ENCODE results near the gene PATJ.

Gene PATJ

DNA sequence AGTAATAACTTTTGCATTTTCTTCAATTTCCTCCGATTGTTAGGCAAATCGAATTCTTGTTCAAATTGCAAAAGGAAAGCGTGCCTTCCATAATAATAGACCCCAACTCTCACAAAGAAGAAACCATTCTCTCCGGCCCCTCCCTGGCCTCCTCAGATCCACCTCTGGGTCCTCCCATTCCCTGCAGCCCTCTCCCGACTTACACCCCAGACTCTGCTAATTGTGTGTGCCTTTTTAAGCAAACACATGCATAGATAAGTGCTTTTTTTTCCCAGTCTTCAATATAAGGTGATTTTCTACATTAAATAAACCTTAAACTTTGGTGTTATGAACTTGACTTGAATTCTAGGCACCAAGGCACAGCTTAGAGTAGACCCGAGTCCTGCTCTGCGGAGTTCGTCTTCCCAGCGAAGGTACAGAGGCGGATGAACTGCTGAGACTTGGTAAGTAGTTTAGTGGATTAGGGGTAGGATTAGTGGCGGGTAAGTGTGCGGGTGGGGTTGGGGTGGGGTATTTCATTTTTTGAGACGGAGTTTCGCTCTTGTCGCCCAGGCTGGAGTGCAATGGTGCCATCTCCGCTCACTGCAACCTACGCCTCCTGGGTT is 453.9 kb downstream of the PATJ start:
- Histone ChIP-seq H3K4me3 (replicated peaks; ENCODE audit: insufficient read depth, low read length) (no peak overlapping the region), H3K27me3 (ENCODE audit: insufficient read depth, poor library complexity, severe bottlenecking) (no peaks in the 10 kb centered on the region), H3K27ac (replicated peaks) (no peak overlapping the region)
- TF ChIP-seq, protein P1, sequence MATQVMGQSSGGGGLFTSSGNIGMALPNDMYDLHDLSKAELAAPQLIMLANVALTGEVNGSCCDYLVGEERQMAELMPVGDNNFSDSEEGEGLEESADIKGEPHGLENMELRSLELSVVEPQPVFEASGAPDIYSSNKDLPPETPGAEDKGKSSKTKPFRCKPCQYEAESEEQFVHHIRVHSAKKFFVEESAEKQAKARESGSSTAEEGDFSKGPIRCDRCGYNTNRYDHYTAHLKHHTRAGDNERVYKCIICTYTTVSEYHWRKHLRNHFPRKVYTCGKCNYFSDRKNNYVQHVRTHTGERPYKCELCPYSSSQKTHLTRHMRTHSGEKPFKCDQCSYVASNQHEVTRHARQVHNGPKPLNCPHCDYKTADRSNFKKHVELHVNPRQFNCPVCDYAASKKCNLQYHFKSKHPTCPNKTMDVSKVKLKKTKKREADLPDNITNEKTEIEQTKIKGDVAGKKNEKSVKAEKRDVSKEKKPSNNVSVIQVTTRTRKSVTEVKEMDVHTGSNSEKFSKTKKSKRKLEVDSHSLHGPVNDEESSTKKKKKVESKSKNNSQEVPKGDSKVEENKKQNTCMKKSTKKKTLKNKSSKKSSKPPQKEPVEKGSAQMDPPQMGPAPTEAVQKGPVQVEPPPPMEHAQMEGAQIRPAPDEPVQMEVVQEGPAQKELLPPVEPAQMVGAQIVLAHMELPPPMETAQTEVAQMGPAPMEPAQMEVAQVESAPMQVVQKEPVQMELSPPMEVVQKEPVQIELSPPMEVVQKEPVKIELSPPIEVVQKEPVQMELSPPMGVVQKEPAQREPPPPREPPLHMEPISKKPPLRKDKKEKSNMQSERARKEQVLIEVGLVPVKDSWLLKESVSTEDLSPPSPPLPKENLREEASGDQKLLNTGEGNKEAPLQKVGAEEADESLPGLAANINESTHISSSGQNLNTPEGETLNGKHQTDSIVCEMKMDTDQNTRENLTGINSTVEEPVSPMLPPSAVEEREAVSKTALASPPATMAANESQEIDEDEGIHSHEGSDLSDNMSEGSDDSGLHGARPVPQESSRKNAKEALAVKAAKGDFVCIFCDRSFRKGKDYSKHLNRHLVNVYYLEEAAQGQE (IDR thresholded peaks at IDR 0.05; ENCODE audit: insufficient replicate concordance, low read depth), result no peak
- TF ChIP-seq SPI1 (IDR thresholded peaks at IDR 0.05; ENCODE audit: borderline replicate concordance, low read depth) (no peak), GABPA (IDR thresholded peaks at IDR 0.05; ENCODE audit: low read depth) (no peak), POLR2AphosphoS5 (IDR thresholded peaks at IDR 0.05; ENCODE audit: low read depth) (no peak)
- TF ChIP-seq, protein P2, sequence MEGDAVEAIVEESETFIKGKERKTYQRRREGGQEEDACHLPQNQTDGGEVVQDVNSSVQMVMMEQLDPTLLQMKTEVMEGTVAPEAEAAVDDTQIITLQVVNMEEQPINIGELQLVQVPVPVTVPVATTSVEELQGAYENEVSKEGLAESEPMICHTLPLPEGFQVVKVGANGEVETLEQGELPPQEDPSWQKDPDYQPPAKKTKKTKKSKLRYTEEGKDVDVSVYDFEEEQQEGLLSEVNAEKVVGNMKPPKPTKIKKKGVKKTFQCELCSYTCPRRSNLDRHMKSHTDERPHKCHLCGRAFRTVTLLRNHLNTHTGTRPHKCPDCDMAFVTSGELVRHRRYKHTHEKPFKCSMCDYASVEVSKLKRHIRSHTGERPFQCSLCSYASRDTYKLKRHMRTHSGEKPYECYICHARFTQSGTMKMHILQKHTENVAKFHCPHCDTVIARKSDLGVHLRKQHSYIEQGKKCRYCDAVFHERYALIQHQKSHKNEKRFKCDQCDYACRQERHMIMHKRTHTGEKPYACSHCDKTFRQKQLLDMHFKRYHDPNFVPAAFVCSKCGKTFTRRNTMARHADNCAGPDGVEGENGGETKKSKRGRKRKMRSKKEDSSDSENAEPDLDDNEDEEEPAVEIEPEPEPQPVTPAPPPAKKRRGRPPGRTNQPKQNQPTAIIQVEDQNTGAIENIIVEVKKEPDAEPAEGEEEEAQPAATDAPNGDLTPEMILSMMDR (IDR thresholded peaks at IDR 0.05; ENCODE audit: insufficient read depth, low read length), result no peak
- DNase-seq (ENCODE audit: low read depth in 1 of 2, low spot score in 1 of 2), result no peak

DNA sequence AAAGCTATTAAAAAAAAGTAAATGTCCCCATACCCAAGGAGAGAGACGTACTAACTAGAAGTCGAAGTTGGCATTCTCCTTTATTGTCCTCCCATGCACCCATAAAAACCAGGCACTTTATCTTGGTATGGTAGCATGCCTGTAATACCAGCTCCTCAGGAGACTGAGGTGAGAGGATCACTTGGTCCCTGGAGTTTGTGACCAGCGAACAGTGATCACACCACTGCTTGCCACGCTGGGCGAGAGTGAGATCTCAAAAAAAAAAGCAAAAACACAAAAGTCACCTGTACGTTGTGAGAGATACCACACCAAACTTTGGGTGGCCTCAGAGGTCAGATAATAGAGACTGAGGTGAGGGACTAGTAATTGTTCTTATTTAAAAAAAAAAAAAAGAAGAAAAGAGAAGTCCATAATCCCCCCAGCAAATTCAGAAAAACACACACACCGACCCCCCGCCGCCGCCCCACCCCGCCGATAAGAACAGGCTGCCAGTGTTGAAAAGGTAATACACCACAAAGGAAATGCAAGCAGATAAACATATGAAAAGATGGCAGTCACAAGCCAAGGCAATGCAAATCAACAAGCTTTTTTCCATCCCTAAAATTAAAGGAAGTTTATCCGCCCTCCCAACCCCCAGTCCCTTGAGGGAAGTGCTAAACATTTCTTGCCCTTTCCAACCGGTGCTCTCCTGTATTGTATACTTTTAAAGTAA is 455.9 kb downstream of the PATJ start:
- no peaks in the 10 kb centered on the region for H3K27me3 ChIP-seq (ENCODE audit: insufficient read depth, poor library complexity, severe bottlenecking)
- H3K27ac ChIP-seq (replicated peaks), result no peak overlapping the region
- DNase-seq (ENCODE audit: low read depth in 1 of 2, low spot score in 1 of 2), result no peak
- no peak overlapping the region for H3K4me3 ChIP-seq (replicated peaks; ENCODE audit: insufficient read depth, low read length)
- TF ChIP-seq, protein P1 (IDR thresholded peaks at IDR 0.05; ENCODE audit: insufficient replicate concordance, low read depth), result no peak
- no peak for TF ChIP-seq SPI1 (IDR thresholded peaks at IDR 0.05; ENCODE audit: borderline replicate concordance, low read depth)
- no peak for TF ChIP-seq GABPA (IDR thresholded peaks at IDR 0.05; ENCODE audit: low read depth)
- no peak for TF ChIP-seq POLR2AphosphoS5 (IDR thresholded peaks at IDR 0.05; ENCODE audit: low read depth)
- TF ChIP-seq, protein P2 (IDR thresholded peaks at IDR 0.05; ENCODE audit: insufficient read depth, low read length), result no peak

DNA sequence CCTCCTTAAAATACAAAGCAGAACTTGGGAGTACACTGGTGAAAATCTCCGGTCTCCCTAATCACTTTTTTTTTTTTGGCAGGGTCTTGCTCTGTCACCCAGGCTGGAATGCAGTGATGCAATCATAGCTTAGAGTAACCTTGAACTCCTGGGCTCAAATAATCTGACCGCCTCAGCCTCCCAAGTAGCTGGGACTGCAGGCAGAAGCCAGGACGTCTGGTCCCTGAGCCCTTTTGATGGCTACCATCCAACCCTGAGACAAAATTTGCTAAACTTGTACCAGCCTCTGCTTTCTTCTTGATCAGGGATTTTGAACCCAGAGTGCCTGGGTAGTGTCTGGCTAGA is 456.5 kb downstream of the PATJ start:
- no peak overlapping the region for H3K4me3 ChIP-seq (replicated peaks; ENCODE audit: insufficient read depth, low read length)
- TF ChIP-seq, protein P1 (IDR thresholded peaks at IDR 0.05; ENCODE audit: insufficient replicate concordance, low read depth), result no peak
- TF ChIP-seq POLR2AphosphoS5 (IDR thresholded peaks at IDR 0.05; ENCODE audit: low read depth) (no peak), SPI1 (IDR thresholded peaks at IDR 0.05; ENCODE audit: borderline replicate concordance, low read depth) (no peak), GABPA (IDR thresholded peaks at IDR 0.05; ENCODE audit: low read depth) (no peak)
- TF ChIP-seq, protein P2 (IDR thresholded peaks at IDR 0.05; ENCODE audit: insufficient read depth, low read length), result no peak
- H3K27ac ChIP-seq (replicated peaks), result no peak overlapping the region
- no peaks in the 10 kb centered on the region for H3K27me3 ChIP-seq (ENCODE audit: insufficient read depth, poor library complexity, severe bottlenecking)
- no peak for DNase-seq (ENCODE audit: low read depth in 1 of 2, low spot score in 1 of 2)

All from HL-60 (cell line).